Measurements from ENCODE around the gene ASPSCR1. TPM values are rescaled to one million over a fixed set of nuclear protein-coding genes. Genes with fewer than 3 reads are reported as not detected.

ASPSCR1 gene
- total RNA-seq, 1 donor = 23.6 TPM

DNA sequence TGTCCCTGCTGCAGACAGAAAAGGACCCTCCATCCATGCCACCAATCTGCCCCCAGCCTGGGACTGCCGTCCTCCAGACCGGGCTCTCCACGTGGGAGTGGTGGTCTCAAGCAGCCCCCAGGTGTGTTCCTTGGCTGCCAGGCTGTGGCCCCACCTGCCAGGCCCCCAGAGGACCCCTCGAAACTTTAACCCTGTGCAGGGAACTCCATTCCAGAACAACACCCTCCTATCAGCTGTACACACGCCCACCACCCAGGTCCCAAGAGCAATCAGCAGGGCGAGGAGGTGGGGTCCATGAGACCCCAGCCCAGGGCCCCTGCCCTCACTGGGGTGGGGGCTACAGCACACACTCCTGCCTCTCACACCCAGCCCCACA, 41.7 kb upstream of the ASPSCR1 start:
- TF ChIP-seq, protein P1, sequence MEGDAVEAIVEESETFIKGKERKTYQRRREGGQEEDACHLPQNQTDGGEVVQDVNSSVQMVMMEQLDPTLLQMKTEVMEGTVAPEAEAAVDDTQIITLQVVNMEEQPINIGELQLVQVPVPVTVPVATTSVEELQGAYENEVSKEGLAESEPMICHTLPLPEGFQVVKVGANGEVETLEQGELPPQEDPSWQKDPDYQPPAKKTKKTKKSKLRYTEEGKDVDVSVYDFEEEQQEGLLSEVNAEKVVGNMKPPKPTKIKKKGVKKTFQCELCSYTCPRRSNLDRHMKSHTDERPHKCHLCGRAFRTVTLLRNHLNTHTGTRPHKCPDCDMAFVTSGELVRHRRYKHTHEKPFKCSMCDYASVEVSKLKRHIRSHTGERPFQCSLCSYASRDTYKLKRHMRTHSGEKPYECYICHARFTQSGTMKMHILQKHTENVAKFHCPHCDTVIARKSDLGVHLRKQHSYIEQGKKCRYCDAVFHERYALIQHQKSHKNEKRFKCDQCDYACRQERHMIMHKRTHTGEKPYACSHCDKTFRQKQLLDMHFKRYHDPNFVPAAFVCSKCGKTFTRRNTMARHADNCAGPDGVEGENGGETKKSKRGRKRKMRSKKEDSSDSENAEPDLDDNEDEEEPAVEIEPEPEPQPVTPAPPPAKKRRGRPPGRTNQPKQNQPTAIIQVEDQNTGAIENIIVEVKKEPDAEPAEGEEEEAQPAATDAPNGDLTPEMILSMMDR (IDR thresholded peaks at IDR 0.05; ENCODE audit: insufficient read depth, low read length) = no peak
- no peak for DNase-seq (ENCODE audit: low read depth)
- peak overlapping the region; percentile 56 for H3K4me3 ChIP-seq (ENCODE audit: low read depth, low read length)

DNA sequence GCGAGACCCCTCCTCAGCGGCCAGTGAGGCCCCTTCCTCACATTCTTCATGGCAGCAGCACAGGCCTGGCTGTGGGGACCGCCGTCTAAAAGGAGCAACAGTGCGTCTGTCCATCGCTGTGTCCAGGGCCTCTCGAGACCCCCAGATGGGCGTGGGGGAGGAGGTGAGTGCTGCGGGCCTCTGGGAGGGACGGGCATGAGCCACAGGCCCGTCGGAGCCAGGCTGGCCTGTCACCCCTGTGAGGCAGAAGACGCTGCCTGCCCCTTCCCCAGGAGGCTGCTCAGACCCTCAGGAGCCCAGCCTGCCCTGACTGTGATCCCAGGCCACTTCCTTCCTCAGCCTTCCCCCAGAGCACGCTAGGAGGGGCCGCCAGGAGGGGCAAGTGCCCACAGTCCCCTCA, 38.2 kb upstream of the ASPSCR1 start:
- TF ChIP-seq, protein P1 (IDR thresholded peaks at IDR 0.05; ENCODE audit: insufficient read depth, low read length) = no peak
- no peak overlapping the region for H3K4me3 ChIP-seq (ENCODE audit: low read depth, low read length)
- DNase-seq (ENCODE audit: low read depth) = no peak

DNA sequence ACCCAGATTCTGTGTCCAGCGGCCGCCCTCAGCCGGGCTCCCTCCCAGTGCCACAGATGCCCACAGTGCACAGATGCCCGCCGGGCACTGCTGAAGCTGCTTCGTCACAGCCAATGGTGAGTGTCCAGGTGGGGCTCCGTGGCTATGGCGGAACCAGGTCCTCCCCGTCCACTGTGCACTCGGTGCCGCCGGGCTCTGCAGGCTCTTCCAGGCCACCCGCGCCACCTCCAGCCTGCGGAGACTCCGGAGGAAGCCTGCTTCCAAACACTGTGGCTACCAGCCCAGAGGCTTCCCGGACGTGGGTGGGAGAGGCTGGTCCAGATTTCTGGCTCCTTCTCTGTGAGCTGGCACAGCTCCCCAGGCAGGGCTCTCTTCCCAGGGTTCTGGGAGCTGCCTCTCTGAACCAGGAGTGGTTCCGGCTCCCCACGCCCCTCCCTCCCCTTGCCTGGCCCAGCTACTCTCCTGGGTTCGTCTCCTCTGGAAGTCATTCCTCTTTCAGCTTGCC, 37.5 kb upstream of the ASPSCR1 start:
- DNase-seq (ENCODE audit: low read depth) = peak; percentile 87
- TF ChIP-seq, protein P1 (IDR thresholded peaks at IDR 0.05; ENCODE audit: insufficient read depth, low read length) = no peak
- H3K4me3 ChIP-seq (ENCODE audit: low read depth, low read length) = no peak overlapping the region

DNA sequence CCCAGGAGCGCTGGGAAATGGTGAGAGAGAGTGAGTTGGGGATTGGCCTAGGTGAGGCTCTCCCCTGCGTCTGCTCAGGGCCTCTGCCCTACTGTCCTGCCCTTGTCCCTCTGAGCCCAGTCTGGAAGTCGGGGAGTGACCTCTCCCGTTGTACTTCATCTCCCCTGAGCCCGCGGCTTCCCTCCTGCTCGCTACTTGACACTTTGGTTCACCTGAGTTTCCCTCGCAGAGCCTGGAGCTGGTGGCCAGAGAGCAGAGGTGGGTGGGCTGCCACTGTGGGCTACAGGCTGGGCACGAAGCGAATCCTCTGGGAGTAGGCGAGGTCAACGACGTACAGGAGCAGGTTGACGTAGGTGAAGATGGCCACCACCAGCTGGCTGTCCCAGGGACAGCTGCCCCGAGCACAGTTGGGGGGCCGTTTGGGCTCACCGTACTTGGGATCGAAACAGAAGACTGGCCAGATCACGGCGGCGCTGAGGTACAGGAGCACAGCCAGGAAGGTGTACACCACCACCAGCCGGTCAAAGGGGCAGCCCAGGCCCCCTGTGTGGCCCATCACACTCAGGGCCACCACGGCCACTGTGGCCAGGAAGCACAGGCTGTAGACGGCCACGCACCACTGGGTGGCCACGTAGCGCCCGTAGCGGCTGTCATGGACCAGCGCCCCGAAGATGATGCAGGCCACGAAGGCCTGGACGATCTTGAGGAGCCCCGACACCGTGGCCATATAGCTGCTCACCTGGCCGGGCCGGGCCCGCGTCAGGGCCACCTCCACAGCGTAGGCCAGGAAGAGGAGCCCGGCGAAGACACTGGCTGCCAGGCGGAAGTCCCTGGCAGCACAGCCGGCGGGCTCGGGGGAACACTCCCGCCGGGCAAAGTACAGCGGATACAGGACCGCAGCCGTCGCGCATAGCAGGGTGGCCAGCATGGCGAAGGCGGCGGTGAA, 36.6 kb upstream of the ASPSCR1 start:
- DNase-seq (ENCODE audit: low read depth) = no peak
- H3K4me3 ChIP-seq (ENCODE audit: low read depth, low read length) = no peak overlapping the region
- TF ChIP-seq, protein P1 (IDR thresholded peaks at IDR 0.05; ENCODE audit: insufficient read depth, low read length) = no peak

DNA sequence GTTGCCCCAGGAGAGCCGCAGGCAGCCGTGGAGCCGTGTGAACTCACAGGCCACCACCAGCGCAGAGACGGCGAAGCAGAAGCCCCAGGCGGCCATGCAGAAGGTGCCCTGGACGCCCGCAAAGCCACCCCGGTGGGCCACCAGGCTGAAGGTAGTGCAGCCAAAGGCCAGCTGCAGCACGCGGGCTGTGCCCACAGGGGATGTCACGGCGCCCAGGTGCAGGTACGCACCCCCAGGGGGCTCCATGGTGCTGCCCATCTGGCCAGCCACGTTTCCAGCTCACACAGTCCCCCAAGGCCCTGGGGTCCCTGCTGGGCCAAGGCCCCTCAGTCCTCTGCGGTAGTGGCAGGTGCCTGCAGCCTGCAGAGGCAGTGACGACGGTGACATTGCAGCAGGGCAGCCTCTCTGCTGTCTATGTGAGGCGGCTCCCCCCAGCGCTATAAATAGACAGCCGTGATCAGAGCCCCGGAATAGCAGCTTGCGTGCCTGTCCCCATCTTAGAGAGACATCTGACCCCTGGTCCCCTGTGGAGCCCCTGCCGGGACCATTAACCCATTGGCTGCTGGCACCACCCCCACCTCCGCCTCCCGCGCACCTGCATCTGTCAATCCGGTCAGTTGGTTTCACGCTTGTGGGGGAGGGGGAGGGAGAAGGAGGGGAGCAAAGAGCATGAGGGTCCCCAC, 35.8 kb upstream of the ASPSCR1 start:
- TF ChIP-seq, protein P1 (IDR thresholded peaks at IDR 0.05; ENCODE audit: insufficient read depth, low read length) = no peak
- H3K4me3 ChIP-seq (ENCODE audit: low read depth, low read length) = no peak overlapping the region
- no peak for DNase-seq (ENCODE audit: low read depth)

DNA sequence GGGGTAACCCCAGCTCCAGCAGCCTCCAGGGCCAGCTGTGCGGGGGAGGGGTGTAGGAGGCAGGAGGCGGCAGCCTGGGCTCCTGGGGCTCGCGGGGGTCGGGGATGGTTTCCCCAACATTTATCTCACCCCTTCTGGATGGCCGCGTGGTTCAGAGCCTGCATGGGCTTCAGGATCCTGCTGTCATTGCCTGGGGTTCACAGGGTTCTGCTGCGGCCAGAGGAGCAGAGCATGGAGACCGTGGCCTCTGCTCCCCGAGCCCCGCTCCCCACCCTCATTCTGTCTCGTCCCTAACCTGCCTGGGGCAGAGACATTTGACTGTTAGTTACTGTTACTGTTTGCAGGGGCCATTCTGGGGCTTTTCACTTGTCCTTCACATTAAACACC, 35.3 kb upstream of the ASPSCR1 start:
- no peak overlapping the region for H3K4me3 ChIP-seq (ENCODE audit: low read depth, low read length)
- DNase-seq (ENCODE audit: low read depth) = no peak
- TF ChIP-seq, protein P1 (IDR thresholded peaks at IDR 0.05; ENCODE audit: insufficient read depth, low read length) = no peak
